CD4-positive, alpha-beta memory T cell (primary cell): ENCODE results near the gene TEX264. TPM values are rescaled to one million over a fixed set of nuclear protein-coding genes. Genes with fewer than 3 reads are reported as not detected.

Source experiments
- CTCF ChIA-PET: fragments of 350-600 bp; sonication (Branson Sonifier 250); formaldehyde crosslinking; loops from one replicate; lab custom pipeline; 2021; ENCODE audit warnings: inconsistent platforms; ENCODE audit not compliant: partially characterized antibody; lab: Charles Lee
- POLR2A ChIA-PET: fragments of 350-600 bp; sonication (Branson Sonifier 250); formaldehyde crosslinking; loops from one replicate; lab custom pipeline; 2021; ENCODE audit not compliant: partially characterized antibody; lab: Charles Lee
- DNase-seq, 5 donors: peaks; one replicate each; pipeline versions ENCODE4 v3.0.0 to v3.0.0-alpha.2; 2020 to 2022; ENCODE audit warnings: mixed read lengths in 1 of 5
- H3K27ac ChIP-seq: one replicate; pipeline ENCODE4 v1.7.0; 2013; ENCODE audit warnings: low read depth, low read length
- H3K27me3 ChIP-seq: 2 replicates; pipeline ENCODE4 v1.7.0; 2013; ENCODE audit warnings: mild to moderate bottlenecking, low read length, moderate library complexity; ENCODE audit not compliant: insufficient read depth
- H3K36me3 ChIP-seq: 2 replicates; pipeline ENCODE4 v1.7.0; 2013; ENCODE audit warnings: mild to moderate bottlenecking, low read length, moderate library complexity; ENCODE audit not compliant: insufficient read depth
- H3K4me1 ChIP-seq: 2 replicates; pipeline ENCODE4 v1.7.0; 2013; ENCODE audit warnings: mild to moderate bottlenecking, low read length, moderate library complexity; ENCODE audit not compliant: insufficient read depth
- H3K4me3 ChIP-seq, 2 donors: one replicate each; pipeline ENCODE4 v1.7.0; 2013; ENCODE audit warnings: low read length in 2 of 2, mild to moderate bottlenecking in 1 of 2
- H3K9me3 ChIP-seq, 2 donors: one replicate each; pipeline ENCODE4 v1.7.0; 2013; ENCODE audit warnings: low read length in 2 of 2, control low read depth in 1 of 2; ENCODE audit not compliant: control insufficient read depth in 1 of 2
- H3K27ac Mint-ChIP-seq, 7 donors: one replicate each; pipeline ENCODE4 v1.8.0; 2020 to 2021; ENCODE audit warnings: mixed read lengths in 7 of 7, mild to moderate bottlenecking in 6 of 7, inconsistent platforms in 3 of 7, moderate library complexity in 3 of 7
- H3K27me3 Mint-ChIP-seq, 2 donors: one replicate each; pipeline ENCODE4 v1.8.0; 2020 to 2021; ENCODE audit warnings: mixed read lengths in 2 of 2
- H3K36me3 Mint-ChIP-seq, 2 donors: one replicate each; pipeline ENCODE4 v1.8.0; 2020 to 2021; ENCODE audit warnings: mixed read lengths in 2 of 2, inconsistent platforms in 1 of 2, mild to moderate bottlenecking in 1 of 2
- H3K4me1 Mint-ChIP-seq, 4 donors: one replicate each; pipeline ENCODE4 v1.8.0; 2020 to 2021; ENCODE audit warnings: mixed read lengths in 4 of 4, mild to moderate bottlenecking in 1 of 4
- H3K4me3 Mint-ChIP-seq, 8 donors: one replicate each; pipeline ENCODE4 v1.8.0; 2020 to 2021; ENCODE audit warnings: mixed read lengths in 8 of 8, mild to moderate bottlenecking in 7 of 8, moderate library complexity in 6 of 8, inconsistent platforms in 3 of 8
- H3K9me3 Mint-ChIP-seq, 8 donors: one replicate each; pipeline ENCODE4 v1.8.0; 2020 to 2021; ENCODE audit warnings: mixed read lengths in 8 of 8, mild to moderate bottlenecking in 5 of 8, inconsistent platforms in 3 of 8, moderate library complexity in 1 of 8
- intact Hi-C: fragments of 100-400 bp; cut with micrococcal nuclease; formaldehyde crosslinking; loops from one replicate; pipeline ENCODE4 v1.15.1; 2023
- polyA plus RNA-seq, 2 donors: library from polyadenylated mRNA; unstranded; fragments of 300-500 nt; fragmentation: Illumina TruSeq; gene quantifications; one replicate each; pipeline ENCODE4 v1.2.3, GENCODE V29; 2021
- total RNA-seq, 2 experiments: library from RNA; stranded (reverse); gene quantifications; one replicate each; pipeline ENCODE4 v1.2.3, GENCODE V29; 2021

Gene TEX264
- total and polyA plus RNA-seq, 4 experiments from 2014 or later, result 40.0 to 138 (median 75.3) TPM

DNA sequence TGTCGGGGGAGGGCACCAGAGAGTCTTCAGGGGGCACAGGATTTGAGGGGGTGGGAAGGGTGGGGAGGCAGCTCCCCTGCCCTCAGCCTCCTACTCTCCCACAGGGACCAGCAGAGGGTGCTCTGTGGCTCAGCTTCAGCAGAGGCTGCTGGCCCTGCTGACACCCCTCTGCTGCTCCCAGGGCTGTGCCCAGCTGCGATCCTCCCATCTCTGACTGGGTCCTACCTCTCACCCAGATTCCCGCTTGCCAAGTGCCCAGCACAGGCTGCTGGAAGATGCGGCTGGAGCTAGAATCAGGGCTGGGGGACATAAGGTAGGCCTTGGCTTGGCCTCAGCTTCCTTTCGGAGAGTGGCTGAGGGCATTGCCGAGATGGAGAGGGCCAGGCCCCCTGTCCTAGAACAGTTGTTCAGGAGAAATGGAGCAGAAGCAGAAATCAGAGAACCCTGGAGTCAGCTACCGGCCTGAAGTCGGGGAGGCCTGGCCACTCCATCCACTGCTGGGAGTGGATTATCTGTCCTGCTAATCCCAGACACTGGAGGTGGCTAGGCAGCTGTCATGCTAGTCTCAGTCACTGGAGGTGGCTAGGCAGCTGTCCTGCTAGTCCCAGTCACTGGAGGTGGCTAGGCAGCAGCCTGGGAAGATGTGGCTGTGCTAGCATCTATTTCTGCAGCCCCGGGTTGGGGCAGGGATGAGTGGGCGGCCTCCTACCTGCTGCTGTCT is 39.7 kb downstream of the TEX264 start:
- Mint-ChIP-seq H3K27me3 (no peaks in the 10 kb centered on the region), H3K36me3 (peaks cover 4 to 5% of the 10 kb centered on the region in 2 donors), H3K4me3 (no peak overlapping the region), H3K27ac (peak overlapping the region in 1 of 7 donors; percentile 55), H3K4me1 (peaks cover 4 to 31% (median 12%) of the 10 kb centered on the region in 4 donors), H3K9me3 (peaks cover 0 to 2% (median 0%) of the 10 kb centered on the region in 8 donors)
- ChIA-PET POLR2A (no interaction called here), CTCF (no interaction called here)
- intact Hi-C loops, result no loop called here
- H3K9me3 ChIP-seq, result no peaks in the 10 kb centered on the region
- H3K36me3 ChIP-seq, result no peaks in the 10 kb centered on the region
- DNase-seq, result no peak
- H3K4me3 ChIP-seq, result no peak overlapping the region
- no peaks in the 10 kb centered on the region for H3K27me3 ChIP-seq
- H3K27ac ChIP-seq, result no peak overlapping the region
- H3K4me1 ChIP-seq, result no peaks in the 10 kb centered on the region

DNA sequence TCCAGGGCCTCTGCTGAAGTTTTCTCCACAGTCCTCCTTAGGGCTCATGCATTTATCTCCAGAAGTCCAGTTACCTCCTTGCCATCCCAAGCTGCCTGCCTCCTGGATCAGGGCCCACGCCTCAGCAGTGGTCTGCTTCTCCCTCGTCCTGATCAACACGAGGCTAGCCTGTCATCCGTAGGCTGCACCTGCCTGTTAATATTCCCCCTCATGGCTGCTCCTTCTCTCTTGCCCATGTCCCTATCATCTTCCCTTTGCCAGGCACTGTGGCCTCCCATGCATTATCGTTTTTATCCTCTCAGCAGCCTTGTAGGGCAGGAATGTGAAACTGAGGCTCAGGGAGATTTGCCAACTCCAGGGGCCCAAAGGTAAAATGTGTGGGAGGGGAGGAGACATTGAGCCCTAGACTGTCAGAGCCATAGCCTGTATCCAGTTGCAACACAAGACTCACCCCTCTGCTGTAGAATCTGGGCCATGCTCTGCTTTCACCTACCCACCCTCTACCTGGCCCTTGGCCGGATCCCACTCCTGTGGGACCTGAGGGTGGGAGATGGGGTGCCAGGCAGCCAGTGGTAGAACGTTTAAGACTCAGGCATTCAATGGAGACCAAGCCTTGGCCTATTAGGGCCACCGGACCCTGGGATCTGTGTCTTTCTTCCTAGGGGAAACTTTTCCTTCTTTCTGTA is 40.4 kb downstream of the TEX264 start:
- Mint-ChIP-seq H3K27ac (peak overlapping the region in 3 of 7 donors; percentile 47 to 84 (median 55)), H3K9me3 (peaks cover 0 to 2% (median 0%) of the 10 kb centered on the region in 8 donors), H3K4me1 (peaks cover 3 to 27% (median 10%) of the 10 kb centered on the region in 4 donors), H3K27me3 (no peaks in the 10 kb centered on the region), H3K4me3 (no peak overlapping the region), H3K36me3 (peaks cover 0 to 5% of the 10 kb centered on the region in 2 donors)
- POLR2A ChIA-PET, result no interaction called here
- Histone ChIP-seq H3K9me3 (no peaks in the 10 kb centered on the region), H3K4me1 (no peaks in the 10 kb centered on the region), H3K27ac (no peak overlapping the region), H3K4me3 (no peak overlapping the region), H3K27me3 (no peaks in the 10 kb centered on the region), H3K36me3 (no peaks in the 10 kb centered on the region)
- intact Hi-C loops, result no loop called here
- no peak for DNase-seq
- CTCF ChIA-PET, result no interaction called here

DNA sequence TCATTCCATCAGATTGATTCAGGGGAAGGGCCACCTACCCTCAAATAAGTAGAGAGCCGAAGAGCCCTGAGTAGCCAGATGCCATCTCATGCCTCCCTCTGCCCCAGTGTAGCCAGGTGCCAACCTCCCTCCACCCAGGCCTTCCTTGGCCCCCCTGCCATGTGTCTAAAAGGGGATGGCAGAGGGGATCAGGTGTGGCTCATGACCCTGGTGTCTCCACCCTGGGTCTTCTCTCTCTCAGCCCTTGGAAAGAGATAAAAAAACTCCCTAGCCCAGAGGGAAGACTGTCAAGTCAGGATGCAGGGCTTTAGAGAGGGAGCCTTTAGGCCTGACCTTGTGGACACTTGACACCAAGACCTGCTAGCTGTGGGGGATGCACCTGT is 41.0 kb downstream of the TEX264 start:
- H3K27ac Mint-ChIP-seq, result peak overlapping the region in 1 of 7 donors; percentile 55

DNA sequence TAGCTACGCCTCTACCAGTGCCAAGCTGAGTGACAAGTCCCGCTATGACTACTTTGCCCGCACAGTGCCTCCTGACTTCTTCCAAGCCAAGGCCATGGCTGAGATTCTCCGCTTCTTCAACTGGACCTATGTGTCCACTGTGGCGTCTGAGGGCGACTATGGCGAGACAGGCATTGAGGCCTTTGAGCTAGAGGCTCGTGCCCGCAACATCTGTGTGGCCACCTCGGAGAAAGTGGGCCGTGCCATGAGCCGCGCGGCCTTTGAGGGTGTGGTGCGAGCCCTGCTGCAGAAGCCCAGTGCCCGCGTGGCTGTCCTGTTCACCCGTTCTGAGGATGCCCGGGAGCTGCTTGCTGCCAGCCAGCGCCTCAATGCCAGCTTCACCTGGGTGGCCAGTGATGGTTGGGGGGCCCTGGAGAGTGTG is 41.5 kb downstream of the TEX264 start:
- Histone ChIP-seq H3K4me1 (no peaks in the 10 kb centered on the region), H3K4me3 (no peak overlapping the region), H3K27me3 (no peaks in the 10 kb centered on the region), H3K27ac (no peak overlapping the region), H3K9me3 (no peaks in the 10 kb centered on the region), H3K36me3 (no peaks in the 10 kb centered on the region)
- peaks cover 0 to 2% (median 0%) of the 10 kb centered on the region in 8 donors for H3K9me3 Mint-ChIP-seq
- peaks cover 5 to 24% (median 6%) of the 10 kb centered on the region in 4 donors for H3K4me1 Mint-ChIP-seq
- no peak for DNase-seq
- intact Hi-C loops, result no loop called here
- peaks cover 0 to 9% of the 10 kb centered on the region in 2 donors for H3K36me3 Mint-ChIP-seq
- H3K27ac Mint-ChIP-seq, result no peak overlapping the region
- POLR2A ChIA-PET, result no interaction called here
- no peak overlapping the region for H3K4me3 Mint-ChIP-seq
- no peaks in the 10 kb centered on the region for H3K27me3 Mint-ChIP-seq
- CTCF ChIA-PET, result no interaction called here

More for the DNA sequence above, 41.0 kb downstream of the TEX264 start:
- Histone ChIP-seq H3K4me1 (no peaks in the 10 kb centered on the region), H3K27ac (no peak overlapping the region), H3K4me3 (no peak overlapping the region), H3K36me3 (no peaks in the 10 kb centered on the region), H3K9me3 (no peaks in the 10 kb centered on the region), H3K27me3 (no peaks in the 10 kb centered on the region)
- Mint-ChIP-seq H3K4me1 (peaks cover 4 to 25% (median 10%) of the 10 kb centered on the region in 4 donors), H3K36me3 (peaks cover 0 to 6% of the 10 kb centered on the region in 2 donors), H3K27me3 (no peaks in the 10 kb centered on the region), H3K9me3 (peaks cover 0 to 2% (median 0%) of the 10 kb centered on the region in 8 donors), H3K4me3 (no peak overlapping the region)
- DNase-seq, result no peak
- ChIA-PET POLR2A (no interaction called here), CTCF (no interaction called here)
- intact Hi-C loops, result no loop called here

DNA sequence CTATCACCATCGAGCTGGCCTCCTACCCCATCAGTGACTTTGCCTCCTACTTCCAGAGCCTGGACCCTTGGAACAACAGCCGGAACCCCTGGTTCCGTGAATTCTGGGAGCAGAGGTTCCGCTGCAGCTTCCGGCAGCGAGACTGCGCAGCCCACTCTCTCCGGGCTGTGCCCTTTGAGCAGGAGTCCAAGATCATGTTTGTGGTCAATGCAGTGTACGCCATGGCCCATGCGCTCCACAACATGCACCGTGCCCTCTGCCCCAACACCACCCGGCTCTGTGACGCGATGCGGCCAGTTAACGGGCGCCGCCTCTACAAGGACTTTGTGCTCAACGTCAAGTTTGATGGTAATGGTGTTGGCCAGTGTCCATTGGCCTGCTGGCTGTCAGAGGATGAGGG is 41.9 kb downstream of the TEX264 start:
- POLR2A ChIA-PET, result no interaction called here
- DNase-seq, result no peak
- peaks cover 0 to 9% of the 10 kb centered on the region in 2 donors for H3K36me3 Mint-ChIP-seq
- H3K4me3 Mint-ChIP-seq, result no peak overlapping the region
- H3K4me1 ChIP-seq, result no peaks in the 10 kb centered on the region
- no peaks in the 10 kb centered on the region for H3K9me3 ChIP-seq
- no peaks in the 10 kb centered on the region for H3K36me3 ChIP-seq
- H3K27me3 ChIP-seq, result no peaks in the 10 kb centered on the region
- H3K4me3 ChIP-seq, result no peak overlapping the region
- H3K9me3 Mint-ChIP-seq, result peaks cover 0 to 2% (median 0%) of the 10 kb centered on the region in 8 donors
- peaks cover 4 to 19% (median 5%) of the 10 kb centered on the region in 4 donors for H3K4me1 Mint-ChIP-seq
- intact Hi-C loops, result no loop called here
- H3K27ac Mint-ChIP-seq, result no peak overlapping the region
- H3K27ac ChIP-seq, result no peak overlapping the region
- CTCF ChIA-PET, result no interaction called here
- no peaks in the 10 kb centered on the region for H3K27me3 Mint-ChIP-seq

DNA sequence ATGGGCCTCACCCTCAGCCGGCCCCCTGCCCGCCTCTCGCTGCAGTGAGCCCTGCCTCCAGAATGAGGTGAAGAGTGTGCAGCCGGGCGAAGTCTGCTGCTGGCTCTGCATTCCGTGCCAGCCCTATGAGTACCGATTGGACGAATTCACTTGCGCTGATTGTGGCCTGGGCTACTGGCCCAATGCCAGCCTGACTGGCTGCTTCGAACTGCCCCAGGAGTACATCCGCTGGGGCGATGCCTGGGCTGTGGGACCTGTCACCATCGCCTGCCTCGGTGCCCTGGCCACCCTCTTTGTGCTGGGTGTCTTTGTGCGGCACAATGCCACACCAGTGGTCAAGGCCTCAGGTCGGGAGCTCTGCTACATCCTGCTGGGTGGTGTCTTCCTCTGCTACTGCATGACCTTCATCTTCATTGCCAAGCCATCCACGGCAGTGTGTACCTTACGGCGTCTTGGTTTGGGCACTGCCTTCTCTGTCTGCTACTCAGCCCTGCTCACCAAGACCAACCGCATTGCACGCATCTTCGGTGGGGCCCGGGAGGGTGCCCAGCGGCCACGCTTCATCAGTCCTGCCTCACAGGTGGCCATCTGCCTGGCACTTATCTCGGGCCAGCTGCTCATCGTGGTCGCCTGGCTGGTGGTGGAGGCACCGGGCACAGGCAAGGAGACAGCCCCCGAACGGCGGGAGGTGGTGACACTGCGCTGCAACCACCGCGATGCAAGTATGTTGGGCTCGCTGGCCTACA is 44.4 kb downstream of the TEX264 start:
- Mint-ChIP-seq H3K27ac (no peak overlapping the region), H3K27me3 (no peaks in the 10 kb centered on the region), H3K4me1 (peaks cover 10 to 28% (median 14%) of the 10 kb centered on the region in 4 donors), H3K9me3 (peaks cover 0 to 2% (median 0%) of the 10 kb centered on the region in 8 donors), H3K4me3 (no peak overlapping the region), H3K36me3 (peaks cover 0 to 9% of the 10 kb centered on the region in 2 donors)
- no peaks in the 10 kb centered on the region for H3K36me3 ChIP-seq
- peaks cover 9% of the 10 kb centered on the region for H3K4me1 ChIP-seq
- DNase-seq, result no peak
- ChIA-PET POLR2A (no interaction called here), CTCF (interaction anchor here (0.9 kb wide), 1 partner anchor 33 kb away, joined by 3 read pairs; no protein-coding TSS in a partner anchor)
- intact Hi-C loops, result no loop called here
- no peak overlapping the region for H3K4me3 ChIP-seq
- no peaks in the 10 kb centered on the region for H3K27me3 ChIP-seq
- H3K27ac ChIP-seq, result no peak overlapping the region
- H3K9me3 ChIP-seq, result no peaks in the 10 kb centered on the region

DNA sequence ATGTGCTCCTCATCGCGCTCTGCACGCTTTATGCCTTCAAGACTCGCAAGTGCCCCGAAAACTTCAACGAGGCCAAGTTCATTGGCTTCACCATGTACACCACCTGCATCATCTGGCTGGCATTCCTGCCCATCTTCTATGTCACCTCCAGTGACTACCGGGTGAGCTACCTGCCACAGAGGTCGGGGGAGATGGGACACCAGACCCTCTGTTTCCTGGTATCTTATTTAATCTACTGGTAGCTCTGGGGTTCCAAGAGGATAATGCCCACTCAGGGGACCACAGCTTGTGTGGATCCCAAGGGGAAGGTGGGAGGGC is 44.9 kb downstream of the TEX264 start:
- Histone ChIP-seq H3K27me3 (no peaks in the 10 kb centered on the region), H3K27ac (no peak overlapping the region), H3K4me1 (peaks cover 14% of the 10 kb centered on the region), H3K4me3 (no peak overlapping the region), H3K9me3 (no peaks in the 10 kb centered on the region), H3K36me3 (no peaks in the 10 kb centered on the region)
- intact Hi-C loops, result no loop called here
- CTCF ChIA-PET, result interaction anchor here (0.9 to 1.2 kb wide), 2 partner anchors 15 to 34 kb away, joined by 3 read pairs; no protein-coding TSS in a partner anchor
- no peak overlapping the region for H3K4me3 Mint-ChIP-seq
- peaks cover 14 to 34% (median 19%) of the 10 kb centered on the region in 4 donors for H3K4me1 Mint-ChIP-seq
- peaks cover 0 to 2% (median 0%) of the 10 kb centered on the region in 8 donors for H3K9me3 Mint-ChIP-seq
- H3K36me3 Mint-ChIP-seq, result peaks cover 0 to 9% of the 10 kb centered on the region in 2 donors
- no peak for DNase-seq
- no peaks in the 10 kb centered on the region for H3K27me3 Mint-ChIP-seq
- POLR2A ChIA-PET, result no interaction called here
- no peak overlapping the region for H3K27ac Mint-ChIP-seq
